H1 (cell line): ENCODE measurements around the gene PAQR5. TPM values are rescaled to one million over a fixed set of nuclear protein-coding genes. Genes with fewer than 3 reads are reported as not detected.

ENCODE experiments used
- BACH1 ChIP-seq: IDR thresholded peaks from 2 replicates; pipeline ENCODE4 v1.6.1; 2012; ENCODE audit warnings: low read length, improper control_type of control experiment
- CHD1 ChIP-seq: IDR thresholded peaks from 2 replicates; pipeline ENCODE4 v1.6.1; 2012; ENCODE audit warnings: low read depth, low read length, improper control_type of control experiment
- E2F6 ChIP-seq: IDR thresholded peaks from 2 replicates; pipeline ENCODE4 v1.6.1; 2012; ENCODE audit warnings: inconsistent platforms
- EP300 ChIP-seq, 2 experiments: IDR thresholded peaks; 1 replicate in 1 of 2; 2 replicates in 1 of 2; pipeline ENCODE4 v1.6.1; 2011 to 2012; ENCODE audit warnings: low read depth in 2 of 2, low read length in 2 of 2, mild to moderate bottlenecking in 2 of 2, borderline replicate concordance in 1 of 2, inconsistent platforms in 1 of 2, moderate library complexity in 1 of 2
- GABPA ChIP-seq: IDR thresholded peaks from 2 replicates; pipeline ENCODE4 v1.6.1; 2011; ENCODE audit warnings: mild to moderate bottlenecking, low read length, moderate library complexity, borderline replicate concordance; ENCODE audit not compliant: insufficient read depth
- KDM5A ChIP-seq: fragments of 200-600 bp; IDR thresholded peaks from 2 replicates; pipeline ENCODE4 v1.7.1; 2012; ENCODE audit warnings: mild to moderate bottlenecking, low read length, inconsistent platforms, mixed read lengths
- SP1 ChIP-seq: IDR thresholded peaks from 2 replicates; pipeline ENCODE4 v1.6.1; 2011; ENCODE audit warnings: low read depth, low read length
- SP2 ChIP-seq: IDR thresholded peaks from 2 replicates; pipeline ENCODE4 v1.6.1; 2012; ENCODE audit warnings: mild to moderate bottlenecking, low read length, inconsistent platforms
- TBP ChIP-seq: IDR thresholded peaks from 2 replicates; pipeline ENCODE4 v1.6.1; 2011; ENCODE audit warnings: low read depth, low read length, improper control_type of control experiment
- polyA plus RNA-seq, 7 experiments: library from polyadenylated mRNA; depleted of rRNA in 3 of 7; stranded (reverse) in 5 of 7; unstranded in 2 of 7; fragments of >200 nt in 5 of 7; fragments of 200-250 nt in 2 of 7; gene quantifications; 1 replicate in 5 of 7; 2 replicates in 1 of 7; 4 replicates in 1 of 7; pipeline versions ENCODE4 v1.2.1 to v1.2.3, GENCODE V29; 2011 to 2013; ENCODE audit warnings: missing spikeins in 2 of 7, mixed read lengths in 2 of 7
- total RNA-seq: library from RNA; stranded (reverse); fragmentation: NEBNext Ultra II Directional; extraction: Animal tissue kit (Norgen Biotek cat#: 25700); gene quantifications from 2 replicates; pipeline ENCODE4 v1.2.1, GENCODE V29; 2021

PAQR5 gene
- total and polyA plus RNA-seq, 2 of the 8 experiments (the other 6 are each of a cell fraction or from before 2014, with no cell fraction given), result 8.7 to 18.1 TPM

DNA sequence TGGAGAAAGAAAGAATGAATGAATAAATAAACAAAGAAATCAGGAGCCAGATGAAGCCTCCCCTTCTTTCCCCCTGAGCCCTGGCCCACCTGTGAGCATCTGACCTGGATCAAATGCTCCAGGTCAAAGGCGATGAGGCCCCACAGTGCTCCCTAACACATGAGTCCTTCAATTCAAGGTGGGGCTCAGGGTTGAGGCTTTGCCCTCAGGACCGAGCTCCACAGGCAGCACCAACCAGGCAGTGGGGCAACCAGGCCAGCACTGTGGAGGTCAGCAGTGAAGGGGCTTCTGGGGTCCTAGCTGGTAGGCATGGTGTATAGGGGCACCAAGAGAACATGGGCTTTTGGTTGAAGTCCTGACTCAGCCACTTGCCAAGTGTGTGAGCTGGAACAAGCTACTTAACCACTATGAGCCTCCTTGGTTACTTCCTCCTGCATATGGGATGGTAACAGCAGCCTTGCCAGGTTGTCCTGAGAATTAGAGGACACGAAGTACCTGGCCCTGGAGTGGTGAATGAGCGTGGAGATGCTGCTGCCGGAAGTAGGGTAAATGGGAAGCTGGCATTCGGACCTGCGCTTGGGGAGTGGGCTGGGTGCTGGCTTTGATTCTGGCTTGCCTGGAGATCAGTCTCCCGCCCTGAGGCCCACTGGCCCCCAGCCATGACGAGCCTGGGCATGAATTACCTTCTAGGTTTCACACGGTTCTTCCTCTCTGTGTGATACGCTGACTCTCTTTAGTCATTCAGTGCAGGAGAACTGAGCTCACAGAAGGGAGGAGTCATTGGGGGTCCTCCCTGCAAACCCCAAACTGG lies 10.0 kb upstream of the PAQR5 start (continued):
- no peak for TF ChIP-seq E2F6
- TF ChIP-seq KDM5A, result no peak
- no peak for TF ChIP-seq TBP
- no peak for TF ChIP-seq SP1
- no peak for TF ChIP-seq SP2
- no peak for TF ChIP-seq BACH1
- no peak for TF ChIP-seq GABPA
- TF ChIP-seq EP300 (IDR thresholded peaks at IDR 0.05; ENCODE audit: borderline replicate concordance in 1 of 2, low read depth in 2 of 2, low read length in 2 of 2), result no peak
- TF ChIP-seq CHD1, result no peak
- TF ChIP-seq, all 59 proteins: peak for 0
